NCI-H524 treated with DMSO at 0.1 percent for 48 hours (cell line): Measurements from ENCODE around the gene DDI2.
"Not testable (repeated sequence)": the region's sequence is repeated elsewhere in the genome, so short reads cannot be mapped to it uniquely, and the experiment has no call there.

Source experiments
- DNase-seq: peaks from one replicate; lab custom pipeline; 2025; lab: John Stamatoyannopoulos, UW

Gene DDI2

DNA sequence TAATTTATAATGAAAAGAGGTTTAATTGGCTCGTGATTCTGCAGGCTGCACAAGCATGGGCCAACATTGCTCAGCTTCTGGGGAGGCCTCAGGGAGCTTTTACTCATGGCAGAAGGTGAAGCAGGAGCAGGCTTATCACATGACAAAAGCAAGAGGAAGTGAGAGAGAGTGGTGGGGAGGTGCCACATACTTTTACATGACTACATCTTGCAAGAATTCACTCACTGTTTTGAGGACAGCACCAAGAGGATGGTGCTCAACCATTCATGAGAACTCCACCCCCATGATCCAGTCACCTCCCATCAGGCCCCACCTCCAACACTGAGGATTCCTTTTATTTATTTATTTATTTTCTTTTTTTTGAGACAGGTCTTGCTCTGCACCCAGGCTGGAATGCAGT is 61.3 kb downstream of the DDI2 start:
- DNase-seq, result no peak

DNA sequence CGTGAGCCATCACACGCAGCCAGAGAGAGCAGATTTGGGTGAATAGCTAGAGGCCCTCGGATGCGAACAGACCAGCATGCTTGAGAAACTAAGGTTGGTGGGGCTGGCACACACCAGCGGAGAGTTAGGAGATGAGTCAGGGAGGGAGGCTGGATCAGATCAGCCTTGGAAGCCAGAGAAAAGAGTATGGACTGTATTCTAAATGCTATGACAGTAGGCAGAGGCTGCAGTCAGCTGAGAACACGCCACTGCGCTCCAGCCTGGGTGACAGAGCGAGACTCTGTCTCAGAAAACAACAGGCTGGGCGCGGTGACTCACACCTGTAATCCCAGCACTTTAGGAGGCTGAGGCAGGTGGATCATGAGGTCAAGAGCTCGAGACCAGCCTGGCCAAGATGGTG is 62.9 kb downstream of the DDI2 start:
- DNase-seq, result no peak

- no peak for DNase-seq
These were observed 63.5 kb downstream of the DDI2 start for GRCh38 chr1:15680561-15681348.

DNA sequence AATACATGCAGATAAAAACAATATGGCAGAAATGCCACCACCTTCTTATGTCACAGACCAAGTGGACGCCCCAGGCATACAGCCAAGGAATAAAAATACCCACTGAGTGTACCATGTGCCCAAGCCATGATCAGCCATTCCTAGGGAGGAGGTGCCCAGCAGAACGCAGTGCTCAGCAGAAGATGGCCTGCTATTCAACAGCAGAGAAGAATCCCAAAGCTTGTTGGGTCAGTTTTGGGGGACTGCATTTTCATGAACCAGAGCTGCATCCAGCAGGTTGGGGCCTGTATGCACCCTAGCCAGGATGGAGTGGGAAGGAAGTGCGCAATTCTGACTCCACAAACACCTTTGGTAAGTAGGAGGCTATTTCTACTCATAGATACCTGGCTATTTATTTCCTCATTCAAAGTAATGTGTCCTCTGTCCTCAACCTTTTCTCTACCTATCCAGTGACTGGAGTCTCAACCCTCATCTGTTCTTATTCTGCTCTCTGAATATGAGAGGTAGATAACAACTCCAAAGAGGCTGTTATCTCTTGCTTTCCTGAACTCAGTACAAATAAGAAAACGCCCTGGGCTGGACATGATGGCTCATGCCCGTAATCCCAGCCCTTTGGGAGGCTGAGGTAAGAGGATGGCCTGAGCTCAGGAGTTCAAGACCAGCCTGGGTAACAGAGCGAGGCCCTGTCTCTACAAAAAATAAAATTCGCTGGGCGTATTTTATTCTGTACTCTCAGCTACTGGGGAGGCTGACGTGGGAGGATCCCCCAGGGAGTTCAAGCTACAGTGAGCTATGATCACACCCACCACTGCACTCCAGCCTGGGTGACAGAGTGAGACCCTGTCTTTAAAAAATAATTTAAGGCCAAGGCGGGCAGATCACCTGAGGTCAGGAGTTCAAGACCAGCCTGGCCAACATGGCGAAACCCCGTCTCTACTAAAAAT is 64.4 kb downstream of the DDI2 start:
- no peak for DNase-seq

DNA sequence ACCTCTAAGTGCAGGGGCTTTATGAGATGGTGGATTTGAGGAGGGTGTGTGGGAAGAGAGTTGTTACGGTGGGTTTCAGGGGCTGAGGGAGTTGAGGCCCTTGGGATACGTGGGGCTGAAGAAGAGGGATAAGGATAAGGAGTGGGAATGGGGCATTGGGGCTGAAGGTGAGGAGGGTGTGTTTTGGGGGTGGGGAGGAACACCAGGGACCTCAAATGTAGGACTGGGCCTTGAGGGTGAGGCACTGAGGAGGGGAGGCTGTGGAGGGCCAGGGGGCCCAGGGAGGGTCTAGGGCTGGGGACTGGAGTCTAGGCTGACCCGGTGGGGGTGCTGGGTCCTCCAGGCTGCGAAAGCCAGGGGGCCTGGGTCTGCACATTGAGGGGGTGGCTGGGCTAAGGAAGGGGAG is 65.7 kb downstream of the DDI2 start:
- DNase-seq, result no peak

- DNase-seq, result no peak
These were observed 66.2 kb downstream of the DDI2 start for GRCh38 chr1:15683345-15684039.

GRCh38 chr1:15684042-15684461 is 66.8 kb downstream of the DDI2 start, which contains the start of gene PLEKHM2:
Gene PLEKHM2, plus strand, starts transcription at chr1:15684320. Its CDS starts 239 bp downstream, at chr1:15684559.
- DNase-seq, result no peak

GRCh38 chr1:15684468-15685291 is 67.4 kb downstream of the DDI2 start:
- DNase-seq, result no peak

DNA sequence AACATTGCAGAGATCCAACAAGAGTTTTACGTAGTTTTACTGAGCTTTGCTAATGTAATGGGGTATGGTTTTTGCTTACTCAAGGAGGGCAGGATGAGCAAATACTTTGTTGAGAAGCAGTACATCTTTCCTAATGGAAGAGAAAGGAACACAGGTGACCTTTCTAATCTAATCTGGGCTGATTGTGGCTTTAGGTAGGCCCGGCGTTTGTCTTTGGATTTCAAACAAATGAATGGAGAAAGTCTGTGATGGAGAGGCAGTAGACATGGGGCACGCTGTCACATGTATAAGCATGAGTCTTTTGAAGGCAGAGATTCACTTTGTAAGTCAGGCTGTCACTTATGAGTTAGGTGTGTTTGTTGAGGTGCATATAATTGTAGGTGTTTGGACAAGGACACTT is 68.6 kb downstream of the DDI2 start:
- DNase-seq, result no peak

DNA sequence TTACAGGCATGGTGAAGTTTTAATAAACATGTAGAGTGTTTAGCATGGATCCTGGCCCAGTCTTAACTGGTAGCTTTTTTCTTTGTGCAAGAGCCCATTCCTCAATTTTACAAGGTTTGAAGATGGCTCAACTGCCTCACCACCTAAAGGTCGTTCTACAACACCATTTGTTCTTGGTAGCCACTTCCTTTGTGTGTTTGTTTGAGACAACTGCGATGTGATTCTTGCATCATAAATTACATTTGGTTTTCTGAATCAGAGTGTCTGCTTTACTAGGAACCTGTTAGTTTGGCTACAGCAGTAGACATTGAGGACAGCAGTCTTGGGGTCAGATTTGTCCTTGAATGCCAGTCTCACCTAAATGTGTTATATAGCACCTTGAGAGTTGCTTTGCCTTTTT is 70.2 kb downstream of the DDI2 start:
- no peak for DNase-seq

- DNase-seq, result no peak
These were observed 73.1 kb downstream of the DDI2 start for GRCh38 chr1:15690317-15690716.

- DNase-seq, result no peak
These were observed 74.3 kb downstream of the DDI2 start for GRCh38 chr1:15691434-15692032.

DNA sequence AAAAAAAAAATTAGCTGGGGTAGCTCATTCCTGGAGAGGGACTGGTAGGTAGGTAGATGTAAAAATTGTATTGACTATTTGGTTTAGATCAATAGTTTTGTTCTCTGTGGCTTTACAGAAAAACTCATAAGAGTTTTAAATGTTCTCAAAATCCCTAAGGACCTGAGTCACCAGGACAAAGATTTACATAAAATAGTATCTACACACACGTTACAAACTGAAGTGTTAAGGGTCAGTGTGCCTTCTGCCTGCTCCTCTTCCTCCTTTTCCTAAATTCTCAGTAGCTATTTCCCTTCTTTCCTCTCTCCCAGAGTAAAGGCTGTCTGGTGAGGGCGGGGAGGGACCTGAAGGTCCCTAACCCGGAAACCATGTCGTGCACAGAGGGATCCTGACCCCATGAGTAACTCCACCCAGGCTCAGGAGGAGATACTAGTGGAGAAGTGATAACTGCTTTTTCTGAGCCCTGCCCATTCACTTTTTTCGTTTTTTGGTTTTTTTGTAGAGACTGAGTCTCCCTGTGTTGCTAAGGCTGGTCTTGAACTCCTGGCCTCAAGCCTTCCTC is 74.9 kb downstream of the DDI2 start:
- no peak for DNase-seq

DNA sequence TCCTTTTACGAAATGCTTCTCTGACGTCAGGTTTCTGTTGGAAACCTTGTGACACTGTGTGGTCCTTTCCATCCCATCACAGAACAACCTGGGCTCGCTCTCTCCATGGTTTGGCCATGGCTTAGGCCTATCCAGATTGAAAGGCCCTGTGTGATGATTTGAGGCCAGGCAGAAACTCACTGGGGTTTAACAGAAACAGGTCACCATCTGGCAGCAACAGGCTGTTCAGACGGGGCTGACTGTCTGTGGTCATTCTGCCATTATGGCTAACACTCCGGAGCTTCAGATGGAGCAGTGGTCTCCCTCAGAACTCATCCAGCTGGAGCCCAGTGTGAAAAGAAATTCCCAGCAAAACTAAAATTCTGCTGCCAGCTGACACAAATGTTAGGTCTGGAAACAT is 76.1 kb downstream of the DDI2 start:
- DNase-seq, result no peak

DNA sequence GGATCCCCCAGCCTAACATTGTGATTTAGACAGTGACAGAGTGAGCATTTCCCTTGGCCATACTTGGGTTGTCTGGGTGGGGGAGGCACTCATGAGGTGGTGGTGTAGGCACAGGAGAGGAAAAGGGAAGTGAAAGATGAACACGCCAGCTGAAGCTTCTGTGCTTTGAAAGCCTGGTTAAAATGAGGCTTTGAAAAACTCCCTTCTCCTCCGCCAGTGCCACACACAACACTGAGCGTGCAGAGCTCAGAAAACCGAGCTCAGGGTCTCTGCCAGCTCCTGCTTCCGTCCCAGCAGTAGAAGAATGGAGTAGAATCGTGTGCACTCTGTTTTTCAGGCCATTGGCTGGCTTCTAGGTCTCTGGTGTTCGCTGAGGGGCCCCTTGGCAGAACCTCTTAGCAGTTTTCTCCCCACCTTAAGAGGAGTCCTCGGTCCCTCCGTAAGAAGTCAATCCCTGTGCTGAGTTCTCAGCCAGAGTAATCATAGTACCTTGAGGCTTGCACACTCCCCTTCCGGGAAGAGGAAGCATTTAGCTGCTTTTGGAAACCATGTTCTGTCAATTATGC is 79.8 kb downstream of the DDI2 start:
- no peak for DNase-seq

- DNase-seq, result no peak
These were observed 80.9 kb downstream of the DDI2 start for GRCh38 chr1:15698201-15698600.

DNA sequence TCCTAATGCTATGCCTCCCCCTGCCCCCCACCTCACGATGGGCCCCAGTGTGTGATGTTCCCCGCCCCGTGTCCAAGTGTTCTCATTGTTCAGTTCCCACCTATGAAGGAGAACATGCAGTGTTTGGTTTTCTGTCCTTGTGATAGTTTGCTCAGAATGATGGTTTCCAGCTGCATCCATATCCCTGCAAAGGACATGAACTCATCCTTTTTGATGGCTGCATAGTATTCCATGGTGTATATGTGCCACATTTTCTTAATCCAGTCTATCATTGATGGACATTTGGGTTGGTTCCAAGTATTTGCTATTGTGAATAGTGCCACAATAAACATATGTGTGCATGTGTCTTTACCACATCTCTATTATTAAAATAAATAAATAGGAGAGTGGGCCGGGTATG is 82.1 kb downstream of the DDI2 start:
- DNase-seq, result not testable (repeated sequence)

- no peak for DNase-seq
These were observed 83.2 kb downstream of the DDI2 start for GRCh38 chr1:15700508-15700907.

DNA sequence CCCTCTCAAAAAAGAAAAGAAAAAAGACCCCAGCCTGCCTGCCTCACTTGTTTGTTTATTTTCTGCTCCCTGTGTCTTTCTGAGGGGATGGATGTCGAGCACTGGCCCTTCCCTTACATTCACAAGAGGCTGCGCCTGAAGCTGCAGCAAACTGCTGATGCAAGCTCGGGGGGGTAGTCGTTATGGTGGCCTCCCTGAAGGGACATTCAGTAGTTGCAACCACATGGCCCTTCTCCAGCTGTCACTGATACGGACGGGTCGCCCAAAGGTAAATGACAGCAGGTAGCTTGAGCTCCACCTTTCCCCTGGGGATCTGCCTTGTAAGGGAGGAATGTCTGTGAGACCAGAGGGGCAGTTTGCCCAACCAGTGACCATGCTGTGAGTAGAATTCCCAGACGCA is 84.5 kb downstream of the DDI2 start:
- no peak for DNase-seq
